ENCODE measurements around the gene OSER1.

The OSER1 gene

DNA sequence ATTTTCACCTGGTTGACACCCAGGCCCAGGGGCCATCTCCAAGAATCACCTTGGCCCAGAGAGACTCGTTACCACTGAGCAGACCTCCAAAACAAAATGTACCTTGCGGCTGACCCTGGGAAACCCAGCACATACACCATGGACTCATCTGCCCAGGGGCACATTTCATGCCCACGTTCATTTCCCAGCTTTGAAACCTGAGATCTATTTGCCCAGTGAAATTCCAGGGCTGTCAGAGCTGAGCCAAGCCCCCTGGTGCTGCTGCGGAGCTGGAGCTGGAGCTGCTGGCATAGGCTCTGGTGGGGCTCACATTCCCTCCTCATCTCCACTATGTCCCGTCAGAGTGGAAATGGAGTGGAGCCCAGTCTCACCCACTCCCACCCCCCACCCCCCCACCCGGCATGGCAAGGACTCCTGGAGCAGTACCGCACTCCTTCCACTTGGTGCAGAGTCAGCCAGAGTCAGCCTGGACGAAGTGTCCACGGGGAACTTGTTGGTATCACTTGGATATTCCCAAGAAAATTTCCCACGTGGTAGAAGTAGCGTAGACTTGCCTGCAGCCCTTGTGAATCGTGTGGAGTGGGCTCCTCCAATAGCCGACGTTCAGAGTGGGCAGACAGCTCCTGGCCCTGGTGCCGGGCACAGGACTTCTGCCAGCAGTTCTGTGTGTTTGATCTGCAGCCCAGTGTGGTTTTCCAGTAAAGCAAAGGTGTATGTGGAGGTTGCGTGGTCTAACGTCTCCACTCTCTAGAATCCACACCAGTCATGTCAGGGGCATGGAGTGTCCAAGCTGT is 18.1 kb upstream of the OSER1 start:
- H3K27me3 ChIP-seq (replicated peaks; ENCODE audit: control insufficient read depth, insufficient read depth, low read length, poor library complexity, severe bottlenecking) = no peaks in the 10 kb centered on the region
- no peak for DNase-seq
- H3K9me3 ChIP-seq (ENCODE audit: control insufficient read depth, low read length) = no peaks in the 10 kb centered on the region
- no peak overlapping the region for H3K4me3 ChIP-seq (ENCODE audit: insufficient read depth, low read depth, low read length, poor library complexity, severe bottlenecking)
- H3K36me3 ChIP-seq (ENCODE audit: control insufficient read depth, insufficient read depth, low read length) = no peaks in the 10 kb centered on the region
- H3K27ac ChIP-seq (ENCODE audit: insufficient read depth, low read length, poor library complexity, severe bottlenecking) = no peak overlapping the region
- no peaks in the 10 kb centered on the region for H3K4me1 ChIP-seq (ENCODE audit: control insufficient read depth, insufficient read depth, low read length, poor library complexity, severe bottlenecking)

DNA sequence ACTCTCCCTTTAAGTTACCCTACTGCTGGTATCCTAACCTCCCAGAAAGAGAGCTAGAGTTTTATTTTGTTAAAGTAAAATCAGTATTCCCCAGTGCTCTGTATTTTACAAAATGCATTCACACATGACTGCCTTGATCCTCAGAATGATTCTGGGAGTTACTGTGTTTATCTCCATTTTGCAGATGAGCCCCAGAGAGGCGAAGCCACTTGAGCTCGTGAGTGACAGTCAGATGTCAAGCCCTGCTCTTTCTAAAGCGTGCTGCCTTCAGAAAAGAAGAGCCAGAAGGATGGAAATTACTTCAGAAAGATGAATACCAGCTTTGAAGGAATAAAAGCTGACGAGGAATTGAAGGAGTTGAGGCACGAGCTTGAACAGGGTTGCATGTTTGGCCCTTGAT is 14.1 kb upstream of the OSER1 start:
- Histone ChIP-seq H3K27ac (ENCODE audit: insufficient read depth, low read length, poor library complexity, severe bottlenecking) (no peak overlapping the region), H3K36me3 (ENCODE audit: control insufficient read depth, insufficient read depth, low read length) (no peaks in the 10 kb centered on the region), H3K4me3 (ENCODE audit: insufficient read depth, low read depth, low read length, poor library complexity, severe bottlenecking) (no peak overlapping the region), H3K4me1 (ENCODE audit: control insufficient read depth, insufficient read depth, low read length, poor library complexity, severe bottlenecking) (peaks cover 7% of the 10 kb centered on the region), H3K9me3 (ENCODE audit: control insufficient read depth, low read length) (no peaks in the 10 kb centered on the region), H3K27me3 (replicated peaks; ENCODE audit: control insufficient read depth, insufficient read depth, low read length, poor library complexity, severe bottlenecking) (no peaks in the 10 kb centered on the region)
- no peak for DNase-seq

DNA sequence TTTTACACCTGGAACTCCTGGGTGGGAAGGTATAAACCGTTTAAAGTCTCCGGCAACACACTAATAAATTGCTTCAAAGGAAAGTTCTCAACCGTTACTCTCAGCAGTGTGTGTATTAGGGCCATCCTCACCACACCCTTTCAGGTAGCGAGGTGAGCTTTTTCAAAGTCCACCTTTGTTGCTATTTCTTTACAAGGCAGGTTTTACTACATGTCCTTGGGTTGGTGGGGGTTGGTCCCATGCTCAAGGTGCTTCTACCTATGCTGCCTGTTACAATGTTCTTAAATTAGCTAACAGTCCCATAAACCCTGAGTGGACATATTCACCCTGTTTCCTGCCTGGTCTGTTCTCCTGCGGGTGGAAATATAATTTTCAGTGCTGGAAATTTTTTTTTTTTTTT is 13.2 kb upstream of the OSER1 start:
- Histone ChIP-seq H3K9me3 (ENCODE audit: control insufficient read depth, low read length) (no peaks in the 10 kb centered on the region), H3K27me3 (replicated peaks; ENCODE audit: control insufficient read depth, insufficient read depth, low read length, poor library complexity, severe bottlenecking) (no peaks in the 10 kb centered on the region), H3K4me1 (ENCODE audit: control insufficient read depth, insufficient read depth, low read length, poor library complexity, severe bottlenecking) (peaks cover 17% of the 10 kb centered on the region), H3K27ac (ENCODE audit: insufficient read depth, low read length, poor library complexity, severe bottlenecking) (no peak overlapping the region), H3K36me3 (ENCODE audit: control insufficient read depth, insufficient read depth, low read length) (no peaks in the 10 kb centered on the region), H3K4me3 (ENCODE audit: insufficient read depth, low read depth, low read length, poor library complexity, severe bottlenecking) (no peak overlapping the region)
- DNase-seq = no peak

DNA sequence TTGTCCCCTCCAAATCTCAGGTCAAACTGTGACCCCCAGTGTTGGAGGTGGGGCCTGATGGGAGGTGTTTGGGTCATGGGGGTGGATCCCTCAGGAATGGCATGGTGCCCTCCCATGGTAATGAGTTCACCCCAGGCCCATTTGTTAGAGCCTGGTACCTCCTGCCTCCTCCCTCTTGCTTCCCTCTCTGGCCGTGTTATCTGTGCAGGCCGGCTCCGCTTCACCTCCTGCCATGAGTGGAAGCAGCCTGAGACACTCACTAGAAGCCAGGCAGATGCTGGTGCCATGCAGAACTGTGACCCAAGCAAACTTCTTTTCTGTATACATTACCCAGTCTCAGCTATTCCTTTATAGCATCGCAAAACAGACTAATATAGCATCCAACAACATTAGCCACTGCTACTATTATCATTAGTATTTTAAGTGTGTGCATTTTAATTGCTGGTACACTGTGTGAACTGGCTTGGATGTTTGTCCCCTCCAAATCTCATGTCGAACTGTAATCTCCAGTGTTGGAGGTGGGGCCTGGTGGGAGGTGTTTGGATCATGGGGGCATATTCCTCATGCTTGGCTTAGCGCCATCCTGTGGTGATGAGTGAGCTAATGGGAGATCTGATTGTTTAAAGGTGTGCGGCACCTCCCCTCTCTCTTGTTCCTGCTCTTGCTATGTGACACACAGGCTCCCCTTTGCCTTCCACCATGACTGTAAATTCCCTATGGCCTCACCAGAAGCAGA is 12.2 kb upstream of the OSER1 start:
- no peak overlapping the region for H3K4me3 ChIP-seq (ENCODE audit: insufficient read depth, low read depth, low read length, poor library complexity, severe bottlenecking)
- H3K4me1 ChIP-seq (ENCODE audit: control insufficient read depth, insufficient read depth, low read length, poor library complexity, severe bottlenecking) = peaks cover 20% of the 10 kb centered on the region
- H3K36me3 ChIP-seq (ENCODE audit: control insufficient read depth, insufficient read depth, low read length) = no peaks in the 10 kb centered on the region
- no peak for DNase-seq
- H3K27ac ChIP-seq (ENCODE audit: insufficient read depth, low read length, poor library complexity, severe bottlenecking) = no peak overlapping the region
- H3K9me3 ChIP-seq (ENCODE audit: control insufficient read depth, low read length) = no peaks in the 10 kb centered on the region
- no peaks in the 10 kb centered on the region for H3K27me3 ChIP-seq (replicated peaks; ENCODE audit: control insufficient read depth, insufficient read depth, low read length, poor library complexity, severe bottlenecking)

DNA sequence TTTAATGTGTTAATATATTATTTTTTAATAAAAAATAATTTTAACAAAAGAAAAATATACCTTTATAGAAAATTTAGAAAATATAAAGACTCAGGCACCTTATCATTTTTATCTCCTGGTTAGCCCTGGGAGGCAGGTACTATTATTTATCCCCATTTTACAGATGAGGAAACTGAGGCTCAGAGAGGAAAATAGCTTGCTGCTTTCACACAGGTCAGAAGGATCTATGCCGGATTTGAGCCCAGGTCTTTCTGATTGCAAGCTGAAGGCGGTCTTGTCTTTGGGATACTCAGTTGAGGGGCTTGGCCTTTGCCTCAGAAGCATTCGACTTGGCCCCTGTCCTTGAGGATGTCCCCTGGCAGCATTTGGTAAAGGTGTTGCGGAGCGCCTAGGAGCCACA is 11.5 kb upstream of the OSER1 start:
- Histone ChIP-seq H3K4me1 (ENCODE audit: control insufficient read depth, insufficient read depth, low read length, poor library complexity, severe bottlenecking) (peaks cover 26% of the 10 kb centered on the region), H3K27me3 (replicated peaks; ENCODE audit: control insufficient read depth, insufficient read depth, low read length, poor library complexity, severe bottlenecking) (no peaks in the 10 kb centered on the region)
- DNase-seq = no peak

DNA sequence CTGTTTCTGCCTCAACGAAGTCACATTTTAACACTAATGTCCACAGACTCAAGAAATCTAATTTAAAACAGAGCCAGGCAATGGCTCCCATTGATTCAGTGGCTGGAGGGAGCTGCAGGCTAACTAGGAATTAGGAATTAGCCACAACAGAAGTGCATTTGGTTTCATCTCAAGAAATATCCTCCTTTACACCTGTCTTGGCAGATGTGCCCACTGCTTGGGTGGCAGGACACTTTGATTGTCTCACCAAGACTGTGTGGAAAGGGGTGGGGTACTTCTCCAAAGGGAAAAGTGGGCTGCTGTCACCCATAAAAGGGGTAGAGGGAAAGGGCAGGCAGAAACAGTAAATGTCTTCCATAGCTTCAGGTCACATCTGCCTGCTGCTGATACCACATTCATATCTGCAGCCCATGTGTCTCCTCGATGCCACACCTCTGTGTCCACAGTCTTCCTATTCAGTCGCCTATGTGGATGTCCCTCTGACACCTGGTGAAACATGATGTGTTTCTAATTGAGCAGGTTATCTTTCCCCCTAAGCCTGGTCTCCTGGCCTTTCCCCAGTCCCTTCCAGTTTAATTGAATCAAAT is 10.9 kb upstream of the OSER1 start:
- no peak for DNase-seq
- no peaks in the 10 kb centered on the region for H3K36me3 ChIP-seq (ENCODE audit: control insufficient read depth, insufficient read depth, low read length)
- H3K27me3 ChIP-seq (replicated peaks; ENCODE audit: control insufficient read depth, insufficient read depth, low read length, poor library complexity, severe bottlenecking) = no peaks in the 10 kb centered on the region
- no peak overlapping the region for H3K4me3 ChIP-seq (ENCODE audit: insufficient read depth, low read depth, low read length, poor library complexity, severe bottlenecking)
- H3K4me1 ChIP-seq (ENCODE audit: control insufficient read depth, insufficient read depth, low read length, poor library complexity, severe bottlenecking) = peaks cover 27% of the 10 kb centered on the region
- peak overlapping the region; percentile 14 for H3K27ac ChIP-seq (ENCODE audit: insufficient read depth, low read length, poor library complexity, severe bottlenecking)
- no peaks in the 10 kb centered on the region for H3K9me3 ChIP-seq (ENCODE audit: control insufficient read depth, low read length)

More for the DNA sequence above, 11.5 kb upstream of the OSER1 start:
- no peak overlapping the region for H3K27ac ChIP-seq (ENCODE audit: insufficient read depth, low read length, poor library complexity, severe bottlenecking)
- H3K9me3 ChIP-seq (ENCODE audit: control insufficient read depth, low read length) = no peaks in the 10 kb centered on the region
- H3K4me3 ChIP-seq (ENCODE audit: insufficient read depth, low read depth, low read length, poor library complexity, severe bottlenecking) = no peak overlapping the region
- H3K36me3 ChIP-seq (ENCODE audit: control insufficient read depth, insufficient read depth, low read length) = no peaks in the 10 kb centered on the region

DNA sequence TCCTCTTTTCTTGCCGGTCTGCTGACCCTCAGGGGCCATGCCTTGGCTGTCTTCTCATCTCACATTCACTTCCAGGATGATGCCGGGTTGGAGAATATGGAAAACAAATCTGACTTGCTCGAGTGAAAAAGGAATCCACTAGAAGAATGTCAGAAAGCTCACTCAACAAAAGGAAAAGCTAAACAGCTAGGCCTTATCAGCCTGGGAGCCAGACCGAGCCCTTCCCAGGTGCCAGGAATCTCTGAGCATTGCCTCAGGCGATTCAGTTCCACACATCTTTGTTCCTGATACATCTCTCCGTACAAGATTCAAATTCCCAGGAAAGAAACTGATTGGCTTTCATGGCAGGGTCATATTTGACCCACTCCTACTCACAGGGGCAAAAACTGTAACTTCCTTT is 9.2 kb upstream of the OSER1 start:
- Histone ChIP-seq H3K4me3 (ENCODE audit: insufficient read depth, low read depth, low read length, poor library complexity, severe bottlenecking) (no peak overlapping the region), H3K27me3 (replicated peaks; ENCODE audit: control insufficient read depth, insufficient read depth, low read length, poor library complexity, severe bottlenecking) (no peaks in the 10 kb centered on the region), H3K9me3 (ENCODE audit: control insufficient read depth, low read length) (no peaks in the 10 kb centered on the region), H3K27ac (ENCODE audit: insufficient read depth, low read length, poor library complexity, severe bottlenecking) (peak overlapping the region; percentile 69), H3K36me3 (ENCODE audit: control insufficient read depth, insufficient read depth, low read length) (no peaks in the 10 kb centered on the region), H3K4me1 (ENCODE audit: control insufficient read depth, insufficient read depth, low read length, poor library complexity, severe bottlenecking) (peaks cover 30% of the 10 kb centered on the region)
- no peak for DNase-seq

DNA sequence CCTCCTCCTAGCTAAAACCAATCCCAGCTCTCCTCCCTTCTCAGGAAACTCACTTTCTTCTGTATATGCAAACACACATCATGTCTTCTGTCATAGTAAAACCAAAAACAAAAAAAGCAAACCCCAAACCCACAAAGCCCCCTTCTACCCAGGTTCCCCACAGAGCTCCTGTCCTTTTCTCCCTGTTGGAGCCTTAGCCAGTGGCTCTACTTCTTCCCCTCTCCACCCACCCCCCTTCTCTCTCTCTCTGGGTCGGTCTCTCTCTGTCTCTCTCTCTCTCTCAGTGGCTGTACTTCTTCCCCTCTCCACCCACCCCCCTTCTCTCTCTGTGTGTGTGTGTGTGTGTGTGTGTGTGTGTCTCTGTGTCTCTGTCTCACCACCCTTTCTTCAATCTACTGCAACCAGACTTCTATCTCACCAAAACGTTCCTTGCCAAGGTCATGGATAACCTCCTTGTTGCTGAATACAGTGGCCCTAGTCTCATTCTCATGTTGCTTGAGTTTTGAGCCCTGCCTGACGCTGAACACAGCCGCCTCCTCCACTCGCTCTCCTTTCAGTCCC is 8.7 kb upstream of the OSER1 start:
- H3K9me3 ChIP-seq (ENCODE audit: control insufficient read depth, low read length) = no peaks in the 10 kb centered on the region
- DNase-seq = no peak
- no peaks in the 10 kb centered on the region for H3K36me3 ChIP-seq (ENCODE audit: control insufficient read depth, insufficient read depth, low read length)
- peaks cover 30% of the 10 kb centered on the region for H3K4me1 ChIP-seq (ENCODE audit: control insufficient read depth, insufficient read depth, low read length, poor library complexity, severe bottlenecking)
- H3K27me3 ChIP-seq (replicated peaks; ENCODE audit: control insufficient read depth, insufficient read depth, low read length, poor library complexity, severe bottlenecking) = no peaks in the 10 kb centered on the region
- peak overlapping the region; percentile 69 for H3K27ac ChIP-seq (ENCODE audit: insufficient read depth, low read length, poor library complexity, severe bottlenecking)
- H3K4me3 ChIP-seq (ENCODE audit: insufficient read depth, low read depth, low read length, poor library complexity, severe bottlenecking) = peak overlapping the region; percentile 23

DNA sequence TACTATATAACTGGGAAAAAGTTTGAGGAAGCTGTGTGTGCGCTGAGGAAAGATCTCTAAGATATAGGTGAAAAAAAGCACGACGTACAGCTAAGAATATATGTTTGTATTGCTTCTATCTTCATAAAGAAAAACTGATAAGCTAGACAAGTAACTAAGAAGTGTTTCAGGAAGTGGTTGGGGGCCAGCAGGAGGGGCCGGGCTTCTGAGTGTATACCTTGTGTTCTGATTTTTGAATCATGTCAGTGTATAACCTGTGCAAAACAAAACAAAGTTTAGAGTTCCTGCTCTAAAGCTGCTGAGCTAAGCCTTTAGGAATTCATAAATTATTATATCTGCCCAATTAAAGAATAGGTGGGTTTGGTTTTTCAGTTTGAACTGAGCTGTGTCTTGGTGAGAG is 7.9 kb upstream of the OSER1 start:
- Histone ChIP-seq H3K4me3 (ENCODE audit: insufficient read depth, low read depth, low read length, poor library complexity, severe bottlenecking) (peak overlapping the region; percentile 23), H3K36me3 (ENCODE audit: control insufficient read depth, insufficient read depth, low read length) (no peaks in the 10 kb centered on the region), H3K27me3 (replicated peaks; ENCODE audit: control insufficient read depth, insufficient read depth, low read length, poor library complexity, severe bottlenecking) (no peaks in the 10 kb centered on the region), H3K27ac (ENCODE audit: insufficient read depth, low read length, poor library complexity, severe bottlenecking) (peak overlapping the region; percentile 69), H3K4me1 (ENCODE audit: control insufficient read depth, insufficient read depth, low read length, poor library complexity, severe bottlenecking) (peaks cover 30% of the 10 kb centered on the region), H3K9me3 (ENCODE audit: control insufficient read depth, low read length) (no peaks in the 10 kb centered on the region)
- peak; percentile 19 to 48 (median 23) for DNase-seq

Data from effector memory CD4-positive, alpha-beta T cell (primary cell).